ENCODE results near the gene RPS6KA1. TPM values are rescaled to one million over a fixed set of nuclear protein-coding genes. Genes with fewer than 3 reads are reported as not detected.

Gene RPS6KA1
- total and polyA plus RNA-seq, 2 of the 8 experiments (the other 6 are each of a cell fraction or from before 2014, with no cell fraction given) = 44.3 to 55.0 TPM

- no peak for TF ChIP-seq CHD7 (IDR thresholded peaks at IDR 0.05; ENCODE audit: insufficient replicate concordance, low read length)
These were observed 21.4 kb downstream of the RPS6KA1 start (continued) for GRCh38 chr1:26550946-26551345.

Measured in H1 (cell line).